ENCODE measurements around the gene PPP2R1A.

Gene PPP2R1A

DNA sequence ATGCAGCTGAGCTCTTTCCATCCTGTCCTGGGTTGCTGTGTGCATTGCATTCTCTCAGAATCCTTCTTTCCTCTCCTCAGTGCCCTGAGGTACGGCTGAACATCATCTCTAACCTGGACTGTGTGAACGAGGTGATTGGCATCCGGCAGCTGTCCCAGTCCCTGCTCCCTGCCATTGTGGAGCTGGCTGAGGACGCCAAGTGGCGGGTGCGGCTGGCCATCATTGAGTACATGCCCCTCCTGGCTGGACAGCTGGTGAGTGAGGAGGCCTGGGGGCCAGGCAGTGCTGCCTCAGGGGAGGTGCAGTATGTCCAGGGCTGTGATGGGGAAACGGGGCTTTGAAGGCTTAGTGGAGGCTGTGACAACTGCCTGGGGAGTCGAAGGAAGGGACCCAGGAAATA lies 29.8 kb downstream of the PPP2R1A start:
- no peak for TF ChIP-seq GATA3 (IDR thresholded peaks at IDR 0.05; ENCODE audit: low read depth, low read length)
- TF ChIP-seq GATA2 (IDR thresholded peaks at IDR 0.05; ENCODE audit: low read depth, low read length) = no peak

DNA sequence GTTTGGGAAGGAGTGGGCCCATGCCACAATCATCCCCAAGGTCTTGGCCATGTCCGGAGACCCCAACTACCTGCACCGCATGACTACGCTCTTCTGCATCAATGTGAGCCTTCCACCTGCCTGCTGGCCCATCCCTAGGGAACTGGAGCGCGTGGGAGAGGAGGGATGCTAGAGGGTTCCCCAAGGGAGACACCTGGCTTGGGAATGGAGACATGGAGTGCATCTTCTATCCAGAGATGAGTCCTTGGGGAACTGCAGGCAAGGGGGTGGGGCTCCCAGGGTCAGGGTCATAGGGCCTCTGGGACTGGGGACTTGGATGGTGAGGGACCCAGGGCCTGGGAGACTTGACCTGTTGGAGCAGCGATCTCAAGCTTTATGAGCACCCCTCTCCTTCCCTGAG lies 31.2 kb downstream of the PPP2R1A start:
- TF ChIP-seq GATA3 (IDR thresholded peaks at IDR 0.05; ENCODE audit: low read depth, low read length) = no peak
- no peak for TF ChIP-seq GATA2 (IDR thresholded peaks at IDR 0.05; ENCODE audit: low read depth, low read length)

DNA sequence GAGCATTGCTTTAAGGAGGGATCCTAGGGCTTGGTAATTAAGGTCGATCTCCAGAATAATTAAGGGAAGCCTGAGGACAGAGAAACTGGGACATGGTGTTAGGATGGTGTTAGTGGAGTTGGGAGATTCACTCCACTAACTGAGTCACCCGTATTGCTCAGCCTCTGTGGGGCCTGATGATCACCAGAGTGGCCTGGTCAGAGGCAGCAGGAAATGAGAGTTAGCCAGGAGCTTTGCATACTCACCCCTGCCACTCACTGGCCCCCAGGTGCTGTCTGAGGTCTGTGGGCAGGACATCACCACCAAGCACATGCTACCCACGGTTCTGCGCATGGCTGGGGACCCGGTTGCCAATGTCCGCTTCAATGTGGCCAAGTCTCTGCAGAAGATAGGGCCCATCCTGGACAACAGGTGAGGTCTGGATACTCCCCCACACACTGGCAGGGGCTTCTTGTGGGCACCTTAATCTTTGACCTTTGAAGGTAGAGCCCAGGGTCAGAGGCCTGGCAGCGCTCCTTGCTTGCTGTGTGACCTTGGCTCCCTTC lies 32.1 kb downstream of the PPP2R1A start:
- TF ChIP-seq GATA3 (IDR thresholded peaks at IDR 0.05; ENCODE audit: low read depth, low read length) (no peak), GATA2 (IDR thresholded peaks at IDR 0.05; ENCODE audit: low read depth, low read length) (no peak)

DNA sequence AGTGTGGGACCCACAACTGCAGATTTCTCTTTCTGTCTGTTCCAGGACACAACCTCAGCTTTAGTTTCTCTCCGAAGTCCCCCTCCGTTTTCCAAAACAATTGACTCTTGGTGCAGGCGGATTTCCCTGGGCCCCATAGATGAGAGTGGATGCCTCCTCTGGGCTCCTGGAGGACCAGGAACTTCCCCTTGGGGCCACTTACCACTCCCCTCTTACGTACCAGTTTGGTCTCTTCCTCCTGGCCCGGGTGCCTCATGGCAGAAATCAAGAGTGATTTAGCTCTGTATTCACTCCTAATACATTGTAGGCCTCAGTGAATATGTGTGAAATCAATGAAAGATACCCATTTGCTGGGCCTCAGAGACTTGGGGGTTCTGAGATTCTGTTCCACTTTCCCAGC lies 34.4 kb downstream of the PPP2R1A start:
- no peak for TF ChIP-seq GATA3 (IDR thresholded peaks at IDR 0.05; ENCODE audit: low read depth, low read length)
- TF ChIP-seq GATA2 (IDR thresholded peaks at IDR 0.05; ENCODE audit: low read depth, low read length) = no peak

DNA sequence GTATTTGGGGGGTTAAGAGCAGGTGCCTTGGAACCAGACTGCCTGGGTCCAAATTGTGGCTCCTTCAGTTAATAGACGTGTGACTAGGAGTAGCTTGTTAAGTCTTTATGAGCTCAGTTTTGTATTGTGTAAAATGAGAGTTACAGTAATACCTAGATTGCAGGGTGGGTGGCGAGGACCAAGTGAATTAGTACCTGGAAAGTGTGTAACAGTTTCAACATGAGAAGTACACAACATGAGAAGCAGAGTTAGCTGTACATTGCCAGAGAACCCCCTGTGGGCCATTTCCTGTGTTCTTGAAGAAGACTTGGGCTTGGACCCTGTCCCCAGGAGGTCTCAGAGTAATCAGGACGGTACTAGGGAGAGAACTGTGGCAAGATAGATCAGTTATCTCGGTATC lies 36.8 kb downstream of the PPP2R1A start:
- no peak for TF ChIP-seq GATA2 (IDR thresholded peaks at IDR 0.05; ENCODE audit: low read depth, low read length)
- no peak for TF ChIP-seq GATA3 (IDR thresholded peaks at IDR 0.05; ENCODE audit: low read depth, low read length)

DNA sequence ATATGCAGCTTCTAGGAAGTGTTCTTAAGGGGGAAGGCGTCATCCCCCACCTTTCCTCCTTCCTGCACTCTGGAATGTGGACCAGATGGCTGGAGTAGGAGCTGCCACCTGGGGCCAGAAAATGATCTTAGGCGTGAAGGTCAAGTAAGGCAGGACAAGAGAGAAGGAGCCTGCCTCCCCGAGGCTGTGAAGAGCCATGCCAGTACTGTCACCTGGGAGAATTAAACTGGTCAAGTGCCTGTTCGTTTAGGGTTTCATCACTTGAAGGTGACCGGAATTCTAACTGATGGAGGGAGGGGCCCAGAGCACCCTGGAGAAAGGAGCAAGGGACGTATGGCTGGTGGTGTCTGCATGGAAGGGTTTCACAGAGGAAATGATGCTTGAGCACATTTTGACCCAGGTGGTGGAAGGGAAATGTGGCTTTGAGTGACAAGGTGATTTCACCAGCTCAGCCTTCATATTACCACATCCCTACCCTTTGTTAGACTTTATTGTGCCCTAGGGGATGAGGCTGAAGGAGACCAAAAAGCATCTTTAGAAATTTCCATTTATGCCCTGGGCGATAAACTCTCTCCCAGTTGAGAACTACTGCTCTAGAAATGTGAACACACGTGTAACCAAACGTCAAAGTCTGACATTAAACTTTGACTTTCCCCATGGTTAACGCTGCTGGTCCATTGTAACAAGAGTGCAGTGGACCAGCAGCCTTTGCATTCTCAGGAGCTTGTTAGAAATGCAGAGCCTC lies 37.5 kb downstream of the PPP2R1A start:
- TF ChIP-seq GATA3 (IDR thresholded peaks at IDR 0.05; ENCODE audit: low read depth, low read length) (no peak), GATA2 (IDR thresholded peaks at IDR 0.05; ENCODE audit: low read depth, low read length) (no peak)

DNA sequence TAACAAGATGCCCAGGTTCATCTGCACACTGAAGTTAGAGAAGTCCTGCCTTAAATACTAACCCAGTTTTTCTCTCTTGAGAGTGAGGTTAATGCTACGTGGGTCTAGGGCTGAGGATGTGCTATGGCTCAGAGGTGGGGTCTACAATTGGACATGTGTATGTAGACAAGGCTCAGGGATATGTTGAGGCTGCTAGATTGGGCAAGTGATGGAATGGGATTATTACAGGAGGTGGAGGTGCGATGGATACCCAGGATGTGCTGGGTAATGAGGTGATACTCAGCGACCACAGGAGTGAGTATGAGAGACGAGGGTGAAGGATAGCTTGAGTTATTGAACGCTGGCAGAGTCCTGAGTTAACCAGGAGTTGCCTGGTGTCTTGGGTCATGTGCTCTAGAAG lies 38.1 kb downstream of the PPP2R1A start:
- TF ChIP-seq GATA3 (IDR thresholded peaks at IDR 0.05; ENCODE audit: low read depth, low read length) (no peak), GATA2 (IDR thresholded peaks at IDR 0.05; ENCODE audit: low read depth, low read length) (no peak)

DNA sequence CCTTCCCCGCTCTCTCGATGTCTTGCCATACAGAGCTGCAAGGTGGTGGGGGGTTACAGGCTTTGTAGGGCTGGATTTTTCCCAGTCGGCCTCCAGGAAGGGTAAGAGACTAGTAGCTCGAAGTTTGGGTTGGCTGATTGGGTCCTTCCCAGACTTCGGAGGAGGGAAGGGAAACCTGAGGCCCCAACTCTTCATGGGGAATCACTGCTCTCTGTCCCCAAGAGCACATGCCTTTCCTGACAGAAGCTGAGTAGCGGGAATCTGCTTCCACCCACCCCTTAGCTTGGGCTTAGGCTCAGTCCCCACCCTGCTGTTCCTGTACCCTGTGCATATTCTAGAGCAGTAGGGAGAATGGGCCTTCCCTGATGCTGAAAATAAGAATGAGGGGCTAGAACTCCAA lies 39.7 kb downstream of the PPP2R1A start:
- TF ChIP-seq GATA3 (IDR thresholded peaks at IDR 0.05; ENCODE audit: low read depth, low read length) (no peak), GATA2 (IDR thresholded peaks at IDR 0.05; ENCODE audit: low read depth, low read length) (no peak)

DNA sequence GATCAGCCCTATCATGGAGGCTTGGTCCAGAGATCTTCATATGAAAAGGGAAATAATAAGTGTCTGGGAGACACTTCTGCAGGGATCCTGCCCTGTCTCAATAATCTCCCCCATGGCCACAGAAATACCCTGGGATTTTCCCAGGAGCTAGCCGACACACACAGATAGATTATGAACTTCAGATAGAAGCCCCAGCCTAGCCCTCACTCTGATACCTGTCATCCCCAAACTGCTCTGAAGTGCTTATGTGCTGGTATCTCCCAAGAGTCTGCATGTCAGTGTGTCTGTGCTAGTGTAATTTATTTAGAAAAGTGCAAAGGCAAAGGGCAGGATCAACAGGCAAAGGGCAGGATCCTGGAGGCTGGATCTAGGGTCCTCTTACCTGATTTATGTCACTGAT lies 40.8 kb downstream of the PPP2R1A start:
- TF ChIP-seq GATA2 (IDR thresholded peaks at IDR 0.05; ENCODE audit: low read depth, low read length) = no peak
- TF ChIP-seq GATA3 (IDR thresholded peaks at IDR 0.05; ENCODE audit: low read depth, low read length) = no peak

DNA sequence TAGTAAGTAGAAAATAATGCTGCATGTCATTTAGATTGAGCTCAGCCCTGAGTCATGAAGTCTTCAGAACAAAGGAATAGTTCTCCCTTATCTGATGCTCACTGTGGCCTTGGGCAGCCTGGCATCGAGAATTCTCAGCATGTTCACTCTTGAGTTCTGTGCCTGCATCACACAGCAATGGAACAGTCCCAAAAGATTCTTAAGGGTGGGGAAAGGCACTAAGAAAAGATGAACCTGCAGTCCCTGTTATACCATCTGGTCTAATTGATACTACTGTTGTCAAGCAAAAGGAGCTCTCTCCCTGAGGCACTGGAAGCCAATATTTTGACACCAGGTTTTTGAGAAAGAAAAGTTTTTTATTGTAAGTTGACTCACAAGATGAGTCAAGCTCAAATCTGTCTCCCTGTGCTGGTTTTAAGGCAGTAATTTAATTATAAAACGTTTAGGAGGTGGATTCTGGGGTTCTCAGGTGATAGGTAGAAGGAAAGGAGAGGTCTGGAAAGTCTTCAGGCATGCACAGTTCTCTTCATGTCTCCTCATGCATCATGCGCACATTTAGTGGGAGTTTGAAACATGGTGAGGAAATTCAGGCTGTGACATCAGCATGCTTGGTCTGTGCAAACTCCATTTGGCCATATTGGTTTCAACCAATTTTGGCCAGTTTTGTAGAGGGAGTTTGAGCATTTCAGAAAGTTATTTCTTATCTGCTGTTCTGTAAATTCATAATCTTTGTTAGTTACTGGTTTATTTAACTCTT lies 41.5 kb downstream of the PPP2R1A start:
- TF ChIP-seq GATA3 (IDR thresholded peaks at IDR 0.05; ENCODE audit: low read depth, low read length) (no peak), GATA2 (IDR thresholded peaks at IDR 0.05; ENCODE audit: low read depth, low read length) (no peak)

DNA sequence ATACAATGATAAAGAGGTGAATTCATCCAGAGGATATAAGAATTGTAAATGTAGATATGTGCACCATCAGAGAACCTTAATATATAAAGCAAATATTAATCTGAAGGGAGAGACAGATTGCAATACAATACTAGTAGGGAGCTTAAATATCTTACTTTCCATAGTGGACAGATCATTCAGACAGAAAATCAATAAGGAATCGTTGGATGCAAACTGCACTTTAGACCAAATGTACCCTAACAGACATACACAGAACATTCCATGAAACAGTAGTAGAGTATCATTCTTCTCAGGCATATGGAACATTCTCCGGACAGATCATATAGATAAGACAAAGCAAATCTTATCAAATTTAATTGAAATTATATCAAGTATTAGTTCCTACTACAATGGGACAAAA lies 44.6 kb downstream of the PPP2R1A start:
- TF ChIP-seq GATA3 (IDR thresholded peaks at IDR 0.05; ENCODE audit: low read depth, low read length) = no peak
- no peak for TF ChIP-seq GATA2 (IDR thresholded peaks at IDR 0.05; ENCODE audit: low read depth, low read length)

DNA sequence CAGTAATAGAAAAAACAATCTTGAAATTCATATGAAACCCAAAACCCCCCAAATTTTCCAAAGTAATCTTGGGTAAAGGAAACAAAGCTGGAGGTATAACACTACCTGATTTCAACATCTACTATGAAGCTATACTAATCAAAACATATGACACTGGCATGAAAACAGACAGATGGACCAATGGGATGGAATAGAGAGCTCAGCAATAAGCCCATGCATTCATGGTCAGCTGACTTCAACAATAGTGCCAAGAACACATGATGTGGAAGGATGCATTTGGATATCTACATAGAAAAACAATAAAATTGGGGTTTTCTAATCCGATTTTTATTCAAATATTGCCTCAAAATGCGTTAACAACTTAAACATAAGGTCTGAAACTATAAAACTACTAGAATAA lies 47.3 kb downstream of the PPP2R1A start:
- TF ChIP-seq GATA3 (IDR thresholded peaks at IDR 0.05; ENCODE audit: low read depth, low read length) (no peak), GATA2 (IDR thresholded peaks at IDR 0.05; ENCODE audit: low read depth, low read length) (no peak)

DNA sequence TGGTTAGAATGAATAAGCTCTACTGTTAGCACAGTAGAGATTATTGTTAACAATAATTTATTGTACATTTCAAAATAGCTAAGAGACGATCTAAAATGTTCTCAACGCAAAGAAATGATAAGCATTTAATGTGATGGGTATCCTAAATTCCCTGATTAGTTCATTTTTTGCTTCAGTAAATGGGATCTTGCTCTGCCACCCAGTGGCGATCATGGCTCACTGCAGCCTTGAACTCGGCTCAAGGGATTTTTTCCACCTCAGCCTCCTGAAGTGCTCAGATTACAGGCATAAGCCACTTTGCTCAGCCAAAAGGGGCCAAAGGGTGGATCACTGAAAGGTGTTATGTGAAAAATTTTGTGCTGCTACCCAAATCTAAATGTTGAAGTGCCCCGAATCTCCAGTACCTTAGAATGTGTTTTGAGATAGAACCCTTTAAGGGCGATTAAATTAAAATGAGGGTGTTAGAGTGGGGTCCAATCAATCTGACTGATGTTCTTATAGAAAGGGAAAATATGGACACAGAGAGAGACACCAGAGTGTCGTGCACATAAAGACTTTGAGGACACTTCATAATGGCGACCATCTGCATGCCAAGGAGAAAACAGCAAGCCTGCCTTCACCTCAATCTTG lies 48.0 kb downstream of the PPP2R1A start:
- TF ChIP-seq GATA3 (IDR thresholded peaks at IDR 0.05; ENCODE audit: low read depth, low read length) = no peak
- TF ChIP-seq GATA2 (IDR thresholded peaks at IDR 0.05; ENCODE audit: low read depth, low read length) = no peak

DNA sequence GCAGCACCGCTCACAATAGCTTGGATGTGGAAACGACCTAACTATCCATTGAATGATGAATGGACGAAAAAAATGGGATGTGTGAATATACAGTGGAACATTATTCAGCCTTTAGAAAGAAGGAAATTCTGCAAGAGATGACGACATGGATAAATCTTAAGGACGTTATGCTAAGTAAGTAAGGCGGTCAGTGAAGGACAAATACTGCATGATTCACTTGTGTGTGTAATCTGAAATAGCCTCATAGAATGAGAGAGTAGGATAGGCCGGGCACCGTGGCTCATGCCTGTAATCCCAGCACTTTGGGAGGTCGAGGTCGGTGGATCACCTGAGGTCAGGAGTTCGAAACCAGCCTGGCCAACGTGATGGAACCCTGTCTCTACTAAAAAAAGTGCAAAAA lies 54.2 kb downstream of the PPP2R1A start:
- TF ChIP-seq GATA3 (IDR thresholded peaks at IDR 0.05; ENCODE audit: low read depth, low read length) (no peak), GATA2 (IDR thresholded peaks at IDR 0.05; ENCODE audit: low read depth, low read length) (no peak)
